Fibroblast of lung (primary cell): ENCODE results near the gene ZNF792. TPM values are rescaled to one million over a fixed set of nuclear protein-coding genes. Genes with fewer than 3 reads are reported as not detected.

Experiments
- DNase-seq, 2 donors: peaks; one replicate each; pipeline versions ENCODE4 v3.0.0 to v3.0.0-alpha.2; 2010; ENCODE audit warnings: low read depth in 2 of 2
- H2AFZ ChIP-seq: 2 replicates; pipeline ENCODE4 v1.5.1; 2012; ENCODE audit warnings: low read length, control low read depth, inconsistent platforms
- H3K27ac ChIP-seq: 2 replicates; pipeline ENCODE4 v1.5.1; 2011; ENCODE audit warnings: low read length, control low read depth; ENCODE audit not compliant: insufficient read depth
- H3K27me3 ChIP-seq: 2 replicates; pipeline ENCODE4 v1.5.1; 2011; ENCODE audit warnings: mild to moderate bottlenecking, low read length; ENCODE audit not compliant: control insufficient read depth, insufficient read depth
- H3K36me3 ChIP-seq: 2 replicates; pipeline ENCODE4 v1.5.1; 2011; ENCODE audit warnings: low read length; ENCODE audit not compliant: control insufficient read depth, insufficient read depth
- H3K4me1 ChIP-seq: 2 replicates; pipeline ENCODE4 v1.5.1; 2011; ENCODE audit warnings: low read length; ENCODE audit not compliant: control insufficient read depth, insufficient read depth; ENCODE audit errors: extremely low read depth
- H3K4me2 ChIP-seq: 2 replicates; pipeline ENCODE4 v1.5.1; 2011; ENCODE audit warnings: low read length, control low read depth; ENCODE audit not compliant: insufficient read depth; ENCODE audit errors: extremely low read depth
- H3K4me3 ChIP-seq, 4 experiments: fragments of 200-600 bp in 1 of 4; sonication (generic) in 1 of 4; replicated peaks in 1 of 4; 2 replicates each; pipeline ENCODE4 v1.5.1; 2011 to 2016; ENCODE audit warnings: low read length in 4 of 4, low read depth in 3 of 4, mild to moderate bottlenecking in 3 of 4, control low read depth in 2 of 4, inconsistent platforms in 1 of 4, mixed read lengths in 1 of 4; ENCODE audit not compliant: insufficient read depth in 1 of 4; ENCODE audit errors: control extremely low read depth in 1 of 4
- H3K79me2 ChIP-seq: 2 replicates; pipeline ENCODE4 v1.5.1; 2012; ENCODE audit warnings: mild to moderate bottlenecking, low read length, inconsistent platforms; ENCODE audit not compliant: control insufficient read depth, insufficient read depth
- H3K9ac ChIP-seq: 2 replicates; pipeline ENCODE4 v1.5.1; 2011; ENCODE audit warnings: mild to moderate bottlenecking, low read length, control low read depth; ENCODE audit not compliant: insufficient read depth
- H3K9me3 ChIP-seq: 2 replicates; pipeline ENCODE4 v1.5.1; 2012; ENCODE audit warnings: low read depth, low read length; ENCODE audit not compliant: control insufficient read depth, insufficient read depth
- H4K20me1 ChIP-seq: 2 replicates; pipeline ENCODE4 v1.5.1; 2011; ENCODE audit warnings: low read length; ENCODE audit not compliant: control insufficient read depth, insufficient read depth; ENCODE audit errors: extremely low read depth
- EZH2 ChIP-seq: IDR thresholded peaks from 2 replicates; pipeline ENCODE4 v1.5.1; 2012; ENCODE audit warnings: low read length, control low read depth, mild to moderate bottlenecking; ENCODE audit errors: missing control alignments
- polyA minus RNA-seq: library from RNA; depleted of rRNA, polyadenylated mRNA; stranded (reverse); fragments of >200 nt; gene quantifications from 2 replicates; pipeline ENCODE4 v1.2.3, GENCODE V29; 2011; ENCODE audit warnings: low replicate concordance
- polyA plus RNA-seq, 2 donors: library from polyadenylated mRNA; depleted of rRNA in 1 of 2; stranded (reverse) in 1 of 2; unstranded in 1 of 2; fragments of >200 nt; gene quantifications; 2 replicates each; pipeline ENCODE4 v1.2.1, GENCODE V29; 2011 to 2012; ENCODE audit warnings: missing spikeins in 1 of 2
- total RNA-seq: library from RNA; depleted of rRNA; stranded (reverse); fragments of >200 nt; gene quantifications from 2 replicates; pipeline ENCODE4 v1.2.1, GENCODE V29; 2014
- TF ChIP-seq, protein P1 (sequence below), 2 donors: IDR thresholded peaks in 1 of 2; conservative IDR thresholded peaks in 1 of 2; 1 replicate in 1 of 2; 2 replicates in 1 of 2; pipeline ENCODE4 v1.5.1; 2011 to 2012; ENCODE audit warnings: low read length in 2 of 2, control low read depth in 1 of 2, inconsistent platforms in 1 of 2, low read depth in 1 of 2, mild to moderate bottlenecking in 1 of 2

The ZNF792 gene
- 3.3 and 5.0 TPM in 2 replicates for total RNA-seq
- 1.6 and 1.7 TPM in 2 replicates for polyA plus RNA-seq
- 0.92 and 0.99 TPM in 2 replicates for polyA plus RNA-seq (2012)
- polyA minus RNA-seq: 1.8 and 1.9 TPM in 2 replicates

DNA sequence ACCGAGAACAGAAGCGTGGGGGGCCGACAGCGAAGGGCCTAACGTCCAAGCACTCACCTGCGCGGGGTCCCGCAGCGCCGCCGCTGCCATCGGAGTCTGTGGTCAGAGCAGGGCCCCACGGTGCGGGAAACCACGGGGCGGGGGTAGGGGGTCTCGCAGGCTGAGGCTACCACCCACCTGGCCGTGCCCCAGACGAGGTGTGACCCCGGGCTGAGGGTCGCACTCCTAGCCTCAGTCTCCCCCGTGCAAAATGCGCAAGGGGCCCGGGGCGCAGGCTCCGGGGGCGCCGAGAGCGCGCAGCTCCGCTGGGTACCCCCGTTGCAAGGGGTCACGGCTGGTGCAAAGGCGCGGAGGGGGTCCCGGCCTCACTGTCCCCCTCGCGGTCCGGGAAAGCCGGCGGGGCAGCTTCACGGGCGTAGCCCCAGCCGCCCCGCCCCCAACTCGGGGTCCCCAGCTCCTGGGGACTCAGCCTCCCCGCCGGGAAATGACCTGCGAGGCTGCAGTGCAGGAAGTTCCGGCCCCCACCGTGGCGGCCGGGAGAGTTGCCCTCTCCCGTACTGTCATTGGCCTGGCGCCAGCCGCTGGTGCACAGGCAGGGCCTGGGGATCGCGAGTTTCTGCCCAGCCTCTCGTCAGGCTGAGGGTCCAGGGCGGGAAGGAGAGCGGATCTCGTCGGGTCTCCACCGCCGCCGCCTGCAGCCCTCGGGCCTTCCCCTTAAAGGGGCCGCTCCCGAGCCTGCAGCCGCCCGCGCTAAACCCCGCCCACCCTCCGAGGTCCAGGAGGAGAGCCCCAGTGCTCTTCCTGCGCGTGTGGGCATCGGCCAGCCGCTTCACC lies at the start of gene ZNF792:
Gene ZNF792, minus strand, starts transcription at position 657 of the 834 bp plus-strand sequence. Its CDS starts 567 bp downstream, at position 90.
- no peaks in the 10 kb centered on the region for H4K20me1 ChIP-seq
- peak within 1 kb of the TSS; percentile 27 for H3K27ac ChIP-seq
- DNase-seq: peak; percentile 30 to 51
- peak within 1 kb of the TSS; percentile 71 to 89 (median 86) for H3K4me3 ChIP-seq
- H3K36me3 ChIP-seq: peaks cover 5% of the 10 kb centered on the region
- H3K4me2 ChIP-seq: peak within 1 kb of the TSS; percentile 37
- peaks cover 2% of the 10 kb centered on the region for H3K79me2 ChIP-seq
- H3K4me1 ChIP-seq: peaks cover 9% of the 10 kb centered on the region
- H3K27me3 ChIP-seq: no peaks in the 10 kb centered on the region
- H2AFZ ChIP-seq: peak within 1 kb of the TSS; percentile 95
- H3K9ac ChIP-seq: peak within 1 kb of the TSS; percentile 44
- H3K9me3 ChIP-seq: peaks cover 2% of the 10 kb centered on the region
- TF ChIP-seq, protein P1, sequence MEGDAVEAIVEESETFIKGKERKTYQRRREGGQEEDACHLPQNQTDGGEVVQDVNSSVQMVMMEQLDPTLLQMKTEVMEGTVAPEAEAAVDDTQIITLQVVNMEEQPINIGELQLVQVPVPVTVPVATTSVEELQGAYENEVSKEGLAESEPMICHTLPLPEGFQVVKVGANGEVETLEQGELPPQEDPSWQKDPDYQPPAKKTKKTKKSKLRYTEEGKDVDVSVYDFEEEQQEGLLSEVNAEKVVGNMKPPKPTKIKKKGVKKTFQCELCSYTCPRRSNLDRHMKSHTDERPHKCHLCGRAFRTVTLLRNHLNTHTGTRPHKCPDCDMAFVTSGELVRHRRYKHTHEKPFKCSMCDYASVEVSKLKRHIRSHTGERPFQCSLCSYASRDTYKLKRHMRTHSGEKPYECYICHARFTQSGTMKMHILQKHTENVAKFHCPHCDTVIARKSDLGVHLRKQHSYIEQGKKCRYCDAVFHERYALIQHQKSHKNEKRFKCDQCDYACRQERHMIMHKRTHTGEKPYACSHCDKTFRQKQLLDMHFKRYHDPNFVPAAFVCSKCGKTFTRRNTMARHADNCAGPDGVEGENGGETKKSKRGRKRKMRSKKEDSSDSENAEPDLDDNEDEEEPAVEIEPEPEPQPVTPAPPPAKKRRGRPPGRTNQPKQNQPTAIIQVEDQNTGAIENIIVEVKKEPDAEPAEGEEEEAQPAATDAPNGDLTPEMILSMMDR (conservative IDR thresholded peaks at IDR 0.05 in 1 of 2, IDR thresholded peaks at IDR 0.05 in 1 of 2; ENCODE audit: low read depth in 1 of 2, low read length in 2 of 2): no peak
- no peak for TF ChIP-seq EZH2

DNA sequence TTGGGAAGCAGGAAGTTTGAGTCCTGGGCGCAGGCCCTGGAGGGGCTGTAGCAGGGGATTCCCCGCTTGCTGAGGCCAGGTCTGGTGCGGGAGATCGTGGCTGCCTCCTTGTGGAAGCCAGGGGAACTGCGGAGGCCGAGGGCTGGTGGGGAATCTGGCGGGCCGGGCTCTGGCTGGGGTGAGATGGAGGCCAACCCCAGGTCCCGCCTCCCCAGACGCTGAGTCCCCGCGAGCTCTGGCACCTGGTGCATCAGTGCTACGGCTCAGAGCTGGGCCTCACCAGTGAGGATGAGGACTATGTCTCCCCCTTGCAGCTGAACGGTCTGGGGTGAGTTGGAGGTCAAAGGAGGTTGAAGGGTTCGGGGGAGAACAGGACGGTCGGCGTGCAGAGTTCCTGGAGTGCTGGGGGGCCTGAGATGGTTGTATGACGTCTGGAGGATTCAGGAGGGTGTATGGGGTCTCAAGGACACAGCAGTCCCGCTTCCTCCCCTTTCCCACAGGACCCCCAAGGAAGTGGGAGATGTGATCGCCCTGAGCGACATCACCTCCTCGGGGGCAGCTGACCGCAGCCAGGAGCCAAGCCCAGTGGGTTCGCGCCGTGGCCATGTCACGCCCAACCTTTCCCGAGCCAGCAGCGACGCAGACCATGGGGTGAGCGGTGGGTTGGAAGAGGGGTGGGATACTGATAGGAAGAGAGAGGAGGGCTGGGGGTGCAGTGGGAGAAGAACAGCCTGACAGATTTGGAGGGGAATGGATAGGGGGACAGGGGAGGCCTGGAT lies 49.2 kb upstream of the ZNF792 start:
- peak overlapping the region; percentile 14 for H3K27ac ChIP-seq
- no peak for TF ChIP-seq EZH2
- TF ChIP-seq, protein P1 (conservative IDR thresholded peaks at IDR 0.05 in 1 of 2, IDR thresholded peaks at IDR 0.05 in 1 of 2; ENCODE audit: low read depth in 1 of 2, low read length in 2 of 2): peak; percentile 92
- peaks cover 32% of the 10 kb centered on the region for H3K36me3 ChIP-seq
- no peak overlapping the region for H3K9ac ChIP-seq
- peaks cover 3% of the 10 kb centered on the region for H3K4me1 ChIP-seq
- no peak overlapping the region for H3K4me3 ChIP-seq
- DNase-seq: peak; percentile 47 to 58
- H3K4me2 ChIP-seq: no peak overlapping the region
- no peaks in the 10 kb centered on the region for H3K9me3 ChIP-seq
- no peaks in the 10 kb centered on the region for H3K27me3 ChIP-seq
- no peaks in the 10 kb centered on the region for H3K79me2 ChIP-seq
- no peak overlapping the region for H2AFZ ChIP-seq
- no peaks in the 10 kb centered on the region for H4K20me1 ChIP-seq
